IPS DF 6.9 (cell line): ENCODE measurements around the gene RIMS1.

Source experiments
- DNase-seq: peaks from one replicate; pipeline ENCODE4 v3.0.0-alpha.2; 2013; ENCODE audit warnings: low read depth, low spot score
- H3K27ac ChIP-seq: one replicate; pipeline ENCODE4 v1.5.1; 2013; ENCODE audit warnings: low read length, control low read depth
- H3K27me3 ChIP-seq: 2 replicates; pipeline ENCODE4 v1.6.1; 2013; ENCODE audit warnings: mild to moderate bottlenecking, low read length; ENCODE audit not compliant: control insufficient read depth, insufficient read depth
- H3K36me3 ChIP-seq: 2 replicates; pipeline ENCODE4 v1.6.1; 2013; ENCODE audit warnings: low read length; ENCODE audit not compliant: control insufficient read depth, insufficient read depth
- H3K4me1 ChIP-seq: 2 replicates; pipeline ENCODE4 v1.6.1; 2013; ENCODE audit warnings: low read length; ENCODE audit not compliant: control insufficient read depth, insufficient read depth
- H3K4me3 ChIP-seq: 2 replicates; pipeline ENCODE4 v1.5.1; 2013; ENCODE audit warnings: mild to moderate bottlenecking, low read length
- H3K9me3 ChIP-seq: 2 replicates; pipeline ENCODE4 v1.6.1; 2013; ENCODE audit warnings: low read length, inconsistent platforms; ENCODE audit not compliant: control insufficient read depth, insufficient read depth
- WGBS: extraction: QIAGEN DNeasy Blood & Tissue Kit; methylation state at CpG from one replicate; pipeline ENCODE4 v1.1.7; 2013; ENCODE audit warnings: mixed read lengths, missing lambda C conversion rate; ENCODE audit not compliant: insufficient read length, insufficient coverage; 5-methylcytosine and 5-hydroxymethylcytosine counted together

RIMS1 gene

GRCh38 chr6:72420409-72420808 lies 534.1 kb downstream of the RIMS1 start:
- DNase-seq, result no peak
- no CpG with 5 or more reads among the region's 3 CpGs for WGBS
- Histone ChIP-seq H3K36me3 (no peaks in the 10 kb centered on the region), H3K4me1 (no peaks in the 10 kb centered on the region), H3K9me3 (no peaks in the 10 kb centered on the region), H3K27ac (no peak overlapping the region), H3K27me3 (no peaks in the 10 kb centered on the region), H3K4me3 (no peak overlapping the region)

GRCh38 chr6:72421387-72421786 lies 535.0 kb downstream of the RIMS1 start:
- no CpG with 5 or more reads among the region's 3 CpGs for WGBS
- no peak overlapping the region for H3K27ac ChIP-seq
- DNase-seq, result no peak
- no peak overlapping the region for H3K4me3 ChIP-seq
- H3K27me3 ChIP-seq, result no peaks in the 10 kb centered on the region
- H3K9me3 ChIP-seq, result no peaks in the 10 kb centered on the region
- H3K4me1 ChIP-seq, result no peaks in the 10 kb centered on the region
- no peaks in the 10 kb centered on the region for H3K36me3 ChIP-seq

- no peak overlapping the region for H3K27ac ChIP-seq
- no CpG with 5 or more reads among the region's 1 CpG for WGBS
- H3K9me3 ChIP-seq, result no peaks in the 10 kb centered on the region
- no peaks in the 10 kb centered on the region for H3K27me3 ChIP-seq
- H3K4me1 ChIP-seq, result no peaks in the 10 kb centered on the region
- no peak overlapping the region for H3K4me3 ChIP-seq
- DNase-seq, result no peak
- H3K36me3 ChIP-seq, result no peaks in the 10 kb centered on the region
These were observed 535.8 kb downstream of the RIMS1 start for GRCh38 chr6:72422171-72422570.

GRCh38 chr6:72424476-72424875 lies 538.1 kb downstream of the RIMS1 start:
- no peak for DNase-seq
- Histone ChIP-seq H3K27ac (no peak overlapping the region), H3K4me3 (no peak overlapping the region), H3K4me1 (no peaks in the 10 kb centered on the region), H3K36me3 (no peaks in the 10 kb centered on the region), H3K9me3 (no peaks in the 10 kb centered on the region), H3K27me3 (no peaks in the 10 kb centered on the region)
- WGBS, result no CpG with 5 or more reads among the region's 1 CpG

GRCh38 chr6:72425003-72425681 lies 538.8 kb downstream of the RIMS1 start:
- H3K4me1 ChIP-seq, result no peaks in the 10 kb centered on the region
- H3K4me3 ChIP-seq, result no peak overlapping the region
- no peak for DNase-seq
- WGBS, result no CpG with 5 or more reads among the region's 4 CpGs
- no peaks in the 10 kb centered on the region for H3K27me3 ChIP-seq
- no peaks in the 10 kb centered on the region for H3K36me3 ChIP-seq
- no peak overlapping the region for H3K27ac ChIP-seq
- no peaks in the 10 kb centered on the region for H3K9me3 ChIP-seq

GRCh38 chr6:72440611-72441010 lies 554.3 kb downstream of the RIMS1 start:
- WGBS, result no CpG with 5 or more reads among the region's 1 CpG
- Histone ChIP-seq H3K27ac (no peak overlapping the region), H3K4me3 (no peak overlapping the region), H3K4me1 (peaks cover 3% of the 10 kb centered on the region; the same call in 1 of the 2 replicates), H3K9me3 (no peaks in the 10 kb centered on the region), H3K36me3 (no peaks in the 10 kb centered on the region), H3K27me3 (no peaks in the 10 kb centered on the region)
- DNase-seq, result no peak

- no peak for DNase-seq
- H3K27me3 ChIP-seq, result no peaks in the 10 kb centered on the region
- WGBS, result no CpG with 5 or more reads among the region's 1 CpG
- peaks cover 3% of the 10 kb centered on the region; the same call in 1 of the 2 replicates for H3K4me1 ChIP-seq
- H3K36me3 ChIP-seq, result no peaks in the 10 kb centered on the region
- H3K27ac ChIP-seq, result no peak overlapping the region
- no peak overlapping the region for H3K4me3 ChIP-seq
- no peaks in the 10 kb centered on the region for H3K9me3 ChIP-seq
These were observed 560.1 kb downstream of the RIMS1 start for GRCh38 chr6:72446430-72446829.
